Naive thymus-derived CD4-positive, alpha-beta T cell (primary cell): ENCODE data around the gene UNC45A. TPM values are rescaled to one million over a fixed set of nuclear protein-coding genes. Genes with fewer than 3 reads are reported as not detected.
A peak's percentile ranks its signal among the peaks of the same experiment; 100 is the strongest.

ENCODE experiments used
- ATAC-seq: fragments of 150-1000 bp; cut with Tn5 transposase; 2 replicates; pipeline ENCODE4 v1.10.0; 2021; ENCODE audit warnings: mild to moderate bottlenecking, moderate library complexity
- CTCF ChIA-PET: fragments of 350-600 bp; sonication (Branson Sonifier 250); formaldehyde crosslinking; loops from one replicate; lab custom pipeline; 2021; ENCODE audit warnings: antibody characterized with exemption; lab: Charles Lee
- POLR2A ChIA-PET: fragments of 350-600 bp; sonication (Branson Sonifier 250); formaldehyde crosslinking; loops from one replicate; lab custom pipeline; 2021; ENCODE audit warnings: antibody characterized with exemption, inconsistent platforms; lab: Charles Lee
- DNase-seq, 9 donors: peaks; one replicate each; pipeline versions ENCODE4 v3.0.0 to v3.0.0-alpha.2; 2020 to 2022; ENCODE audit warnings: mixed read lengths in 1 of 9
- H3K27ac ChIP-seq: one replicate; pipeline ENCODE4 v1.7.0; 2013; ENCODE audit warnings: mild to moderate bottlenecking, low read depth, low read length, moderate library complexity
- H3K27me3 ChIP-seq, 2 donors: one replicate each; pipeline ENCODE4 v1.7.0; 2013; ENCODE audit warnings: low read length in 2 of 2, mild to moderate bottlenecking in 2 of 2, moderate library complexity in 2 of 2; ENCODE audit not compliant: control insufficient read depth in 2 of 2, insufficient read depth in 2 of 2
- H3K36me3 ChIP-seq, 3 experiments: 1 replicate in 2 of 3; 2 replicates in 1 of 3; pipeline ENCODE4 v1.7.0; 2013; ENCODE audit warnings: low read length in 3 of 3, mild to moderate bottlenecking in 3 of 3, moderate library complexity in 1 of 3; ENCODE audit not compliant: insufficient read depth in 3 of 3, control insufficient read depth in 2 of 3
- H3K4me1 ChIP-seq, 2 donors: one replicate each; pipeline ENCODE4 v1.7.0; 2013; ENCODE audit warnings: low read length in 2 of 2, mild to moderate bottlenecking in 2 of 2, moderate library complexity in 1 of 2; ENCODE audit not compliant: control insufficient read depth in 2 of 2, insufficient read depth in 2 of 2
- H3K4me3 ChIP-seq: 2 replicates; pipeline ENCODE4 v1.7.0; 2013; ENCODE audit warnings: mild to moderate bottlenecking, low read length
- H3K9me3 ChIP-seq, 3 experiments: 1 replicate in 2 of 3; 2 replicates in 1 of 3; pipeline ENCODE4 v1.7.0; 2013; ENCODE audit warnings: low read length in 3 of 3; ENCODE audit not compliant: control insufficient read depth in 2 of 3
- H3K27ac Mint-ChIP-seq, 9 donors: one replicate each; pipeline ENCODE4 v1.8.0; 2020 to 2022; ENCODE audit warnings: mixed read lengths in 9 of 9, mild to moderate bottlenecking in 8 of 9, moderate library complexity in 5 of 9, inconsistent platforms in 2 of 9
- H3K27me3 Mint-ChIP-seq, 5 donors: one replicate each; pipeline ENCODE4 v1.8.0; 2021 to 2022; ENCODE audit warnings: mixed read lengths in 5 of 5, mild to moderate bottlenecking in 1 of 5
- H3K36me3 Mint-ChIP-seq, 5 donors: one replicate each; pipeline ENCODE4 v1.8.0; 2020 to 2022; ENCODE audit warnings: mixed read lengths in 5 of 5, mild to moderate bottlenecking in 3 of 5, inconsistent platforms in 1 of 5
- H3K4me1 Mint-ChIP-seq, 7 donors: one replicate each; pipeline ENCODE4 v1.8.0; 2020 to 2022; ENCODE audit warnings: mixed read lengths in 7 of 7, mild to moderate bottlenecking in 3 of 7, inconsistent platforms in 1 of 7
- H3K4me3 Mint-ChIP-seq, 10 donors: one replicate each; pipeline ENCODE4 v1.8.0; 2020 to 2022; ENCODE audit warnings: mild to moderate bottlenecking in 10 of 10, mixed read lengths in 10 of 10, moderate library complexity in 6 of 10, inconsistent platforms in 2 of 10
- H3K9me3 Mint-ChIP-seq, 11 donors: one replicate each; pipeline ENCODE4 v1.8.0; 2020 to 2022; ENCODE audit warnings: mixed read lengths in 11 of 11, mild to moderate bottlenecking in 4 of 11, inconsistent platforms in 1 of 11, moderate library complexity in 1 of 11
- intact Hi-C, 2 donors: fragments of 100-400 bp; cut with micrococcal nuclease; formaldehyde crosslinking; loops; one replicate each; pipeline ENCODE4 v1.15.1; 2023
- polyA plus RNA-seq, 2 donors: library from polyadenylated mRNA; unstranded; fragments of 300-500 nt; fragmentation: Illumina TruSeq; gene quantifications; one replicate each; pipeline ENCODE4 v1.2.3, GENCODE V29; 2021
- total RNA-seq, 6 experiments: library from RNA in 5 of 6; stranded (reverse) in 5 of 6; gene quantifications; 1 replicate in 5 of 6; 2 replicates in 1 of 6; pipeline ENCODE4 v1.2.3 and lab custom pipeline; 2021 to 2026

The UNC45A gene
- total and polyA plus RNA-seq, 7 experiments from 2014 or later: 34.2 to 75.1 (median 62.0) TPM

DNA sequence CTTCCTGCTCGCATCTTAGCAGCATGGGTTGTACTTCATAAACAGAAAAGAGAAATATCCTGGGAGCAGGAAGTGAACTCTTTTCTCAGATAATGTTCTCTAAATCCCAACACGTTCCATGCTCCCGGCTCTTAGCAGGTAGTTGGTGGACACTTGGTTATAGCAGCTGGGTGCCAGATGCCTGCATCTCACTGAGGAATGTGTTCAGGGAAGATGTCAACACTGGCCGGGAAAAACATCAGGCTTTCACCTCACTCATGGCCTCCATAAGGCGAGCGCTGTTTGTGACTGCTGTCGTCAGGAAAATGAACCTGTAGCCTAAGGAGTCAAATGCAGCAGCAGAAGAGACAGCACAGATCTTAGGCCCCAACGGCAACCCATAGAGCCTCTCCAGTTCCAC lies 63.7 kb downstream of the UNC45A start:
- intact Hi-C loops: no loop called here
- Histone ChIP-seq H3K4me3 (no peak overlapping the region), H3K9me3 (no peaks in the 10 kb centered on the region), H3K36me3 (peaks cover 4 to 46% (median 9%) of the 10 kb centered on the region in 3 experiments), H3K4me1 (peaks cover 5 to 8% of the 10 kb centered on the region in 2 donors), H3K27ac (no peak overlapping the region), H3K27me3 (no peaks in the 10 kb centered on the region)
- ChIA-PET POLR2A (no interaction called here), CTCF (no interaction called here)
- H3K36me3 Mint-ChIP-seq: peaks cover 4 to 42% (median 21%) of the 10 kb centered on the region in 5 donors
- no peaks in the 10 kb centered on the region for H3K9me3 Mint-ChIP-seq
- ATAC-seq (no peak), DNase-seq (no peak)
- H3K27me3 Mint-ChIP-seq: no peaks in the 10 kb centered on the region
- H3K27ac Mint-ChIP-seq: peak overlapping the region in 1 of 9 donors; percentile 8
- peaks cover 4 to 18% (median 12%) of the 10 kb centered on the region in 7 donors for H3K4me1 Mint-ChIP-seq
- no peak overlapping the region for H3K4me3 Mint-ChIP-seq

DNA sequence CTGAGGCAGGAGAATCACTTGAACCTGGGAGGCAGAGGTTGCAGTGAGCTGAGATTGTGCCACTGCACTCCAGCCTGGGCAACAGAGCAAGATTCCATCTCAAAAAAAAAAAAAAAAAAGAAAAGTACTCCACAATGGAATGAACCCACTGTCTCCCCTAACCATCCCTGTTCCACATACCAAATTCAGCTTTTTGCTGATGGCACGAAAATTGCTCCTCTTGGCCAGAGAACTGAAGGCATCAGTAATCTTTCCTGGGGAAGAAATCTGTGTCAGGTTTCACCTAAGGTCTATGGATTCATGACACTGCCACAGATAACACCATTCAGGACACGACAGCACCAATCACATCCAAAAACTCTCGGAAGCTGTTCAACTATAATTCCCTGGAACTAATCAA lies 66.1 kb downstream of the UNC45A start:
- CTCF ChIA-PET: interaction anchor here (0.9 kb wide), 1 partner anchor 70 kb away, joined by 3 read pairs; no protein-coding TSS in a partner anchor
- no peak overlapping the region for H3K27ac Mint-ChIP-seq

More for the DNA sequence above, 66.1 kb downstream of the UNC45A start:
- Histone ChIP-seq H3K4me1 (no peaks in the 10 kb centered on the region), H3K27me3 (no peaks in the 10 kb centered on the region), H3K36me3 (peaks cover 4 to 66% (median 12%) of the 10 kb centered on the region in 3 experiments), H3K9me3 (no peaks in the 10 kb centered on the region), H3K27ac (no peak overlapping the region), H3K4me3 (no peak overlapping the region)
- no peaks in the 10 kb centered on the region for H3K9me3 Mint-ChIP-seq
- H3K4me3 Mint-ChIP-seq: no peak overlapping the region
- H3K36me3 Mint-ChIP-seq: peaks cover 10 to 57% (median 21%) of the 10 kb centered on the region in 5 donors
- H3K4me1 Mint-ChIP-seq: peaks cover 0 to 4% (median 0%) of the 10 kb centered on the region in 7 donors
- intact Hi-C loops: no loop called here
- no peak for DNase-seq
- H3K27me3 Mint-ChIP-seq: no peaks in the 10 kb centered on the region
- POLR2A ChIA-PET: no interaction called here
- no peak for ATAC-seq

Other genes with a start within 250 kb of the UNC45A start
- 10 to 100 TPM in 1 of 5 experiments, 1 to 10 TPM in 4; 3.5 to 53.1 (median 6.6) TPM for gene BLM, start 217.9 kb upstream of the UNC45A start, total RNA-seq
- 1 to 10 TPM; 2.8 to 4.4 TPM for gene BLM, start 217.9 kb upstream of the UNC45A start, polyA plus RNA-seq
- gene FURIN, start 66.7 kb upstream of the UNC45A start, total RNA-seq: 100 to 1,000 TPM in 1 of 5 experiments, 10 to 100 TPM in 4; 31.8 to 516 (median 58.9) TPM
- gene FURIN, start 66.7 kb upstream of the UNC45A start, polyA plus RNA-seq: 1 to 10 TPM; 2.0 to 4.0 TPM
- 10 to 100 TPM in 2 of 5 experiments, 1 to 10 TPM in 3; 2.3 to 78.6 (median 9.1) TPM for gene FES, start 50.8 kb upstream of the UNC45A start, total RNA-seq
- gene FES, start 50.8 kb upstream of the UNC45A start, polyA plus RNA-seq: not detected
- gene MAN2A2, start 32.0 kb upstream of the UNC45A start, total RNA-seq: 100 to 1,000 TPM; 117 to 171 (median 149) TPM
- 1 to 10 TPM; 7.1 to 8.4 TPM for gene MAN2A2, start 32.0 kb upstream of the UNC45A start, polyA plus RNA-seq
- gene HDDC3, start 2.7 kb upstream of the UNC45A start, total RNA-seq: 10 to 100 TPM; 13.3 to 34.2 (median 29.0) TPM
- gene HDDC3, start 2.7 kb upstream of the UNC45A start, polyA plus RNA-seq: 10 to 100 TPM; 48.9 to 50.9 TPM
- 10 to 100 TPM in 3 of 5 experiments, 1 to 10 TPM in 2; 5.8 to 24.6 (median 16.3) TPM for gene RCCD1, start 19.6 kb downstream of the UNC45A start, total RNA-seq
- gene RCCD1, start 19.6 kb downstream of the UNC45A start, polyA plus RNA-seq: 1 to 10 TPM; 2.5 to 3.9 TPM
- gene PRC1, start 59.2 kb downstream of the UNC45A start, total RNA-seq: 10 to 100 TPM in 3 of 5 experiments, 1 to 10 TPM in 2; 2.6 to 98.9 (median 19.4) TPM
- under 1 TPM; 0.47 to 0.53 TPM for gene PRC1, start 59.2 kb downstream of the UNC45A start, polyA plus RNA-seq
- gene VPS33B, start 87.3 kb downstream of the UNC45A start, total RNA-seq: 10 to 100 TPM; 15.8 to 28.1 (median 25.7) TPM
- 10 to 100 TPM in 1 of 2 donors, 1 to 10 TPM in 1; 8.3 to 15.0 TPM for gene VPS33B, start 87.3 kb downstream of the UNC45A start, polyA plus RNA-seq
- gene SV2B, start 165.0 kb downstream of the UNC45A start, total RNA-seq: under 1 TPM; 0.05 to 0.16 (median 0.08) TPM
- gene SV2B, start 165.0 kb downstream of the UNC45A start, polyA plus RNA-seq: under 1 TPM; 0.02 to 0.06 TPM